Naive thymus-derived CD8-positive, alpha-beta T cell (primary cell): Measurements from ENCODE around the gene IQSEC1. TPM values are rescaled to one million over a fixed set of nuclear protein-coding genes. Genes with fewer than 3 reads are reported as not detected.

ENCODE experiments used
- ATAC-seq, 2 donors: fragments of 150-1000 bp; cut with Tn5 transposase in 1 of 2; sonication (Bioruptor Pico), chemical (Tn5 transposase) in 1 of 2; 1 replicate in 1 of 2; 2 replicates in 1 of 2; pipeline ENCODE4 v1.10.0; 2021; ENCODE audit warnings: mild to moderate bottlenecking in 2 of 2, moderate library complexity in 2 of 2
- POLR2A ChIA-PET: fragments of 350-600 bp; sonication (Branson Sonifier 250); formaldehyde crosslinking; loops from one replicate; lab custom pipeline; 2021; ENCODE audit warnings: antibody characterized with exemption; lab: Charles Lee
- DNase-seq, 10 donors: peaks; one replicate each; pipeline versions ENCODE4 v3.0.0 to v3.0.0-alpha.2; 2020 to 2022
- H3K27ac Mint-ChIP-seq, 10 donors: one replicate each; pipeline ENCODE4 v1.8.0; 2020 to 2022; ENCODE audit warnings: mild to moderate bottlenecking in 10 of 10, mixed read lengths in 10 of 10, moderate library complexity in 4 of 10, inconsistent platforms in 1 of 10
- H3K27me3 Mint-ChIP-seq, 5 donors: one replicate each; pipeline ENCODE4 v1.8.0; 2021 to 2022; ENCODE audit warnings: mixed read lengths in 5 of 5
- H3K36me3 Mint-ChIP-seq, 3 donors: one replicate each; pipeline ENCODE4 v1.8.0; 2020 to 2022; ENCODE audit warnings: mixed read lengths in 3 of 3, mild to moderate bottlenecking in 2 of 3, inconsistent platforms in 1 of 3
- H3K4me1 Mint-ChIP-seq, 4 donors: one replicate each; pipeline ENCODE4 v1.8.0; 2021 to 2022; ENCODE audit warnings: mixed read lengths in 4 of 4
- H3K4me3 Mint-ChIP-seq, 10 donors: one replicate each; pipeline ENCODE4 v1.8.0; 2020 to 2022; ENCODE audit warnings: mild to moderate bottlenecking in 10 of 10, mixed read lengths in 10 of 10, moderate library complexity in 6 of 10, inconsistent platforms in 1 of 10
- H3K9me3 Mint-ChIP-seq, 9 donors: one replicate each; pipeline ENCODE4 v1.8.0; 2020 to 2022; ENCODE audit warnings: mixed read lengths in 9 of 9, mild to moderate bottlenecking in 3 of 9, inconsistent platforms in 1 of 9, moderate library complexity in 1 of 9
- polyA plus RNA-seq, 3 donors: library from polyadenylated mRNA; unstranded; fragments of 300-500 nt; fragmentation: Illumina TruSeq; gene quantifications; one replicate each; pipeline ENCODE4 v1.2.3, GENCODE V29; 2021
- total RNA-seq, 8 experiments: library from RNA in 2 of 8; stranded (reverse) in 2 of 8; gene quantifications; one replicate each; pipeline ENCODE4 v1.2.3 and lab custom pipeline; 2021 to 2026

The IQSEC1 gene
- total and polyA plus RNA-seq, 5 experiments from 2014 or later, result 13.7 to 47.7 (median 23.7) TPM

GRCh38 chr3:13040361-13041074 lies 32.7 kb downstream of the IQSEC1 start:
- peak overlapping the region in 3 of 10 donors; percentile 5 to 51 (median 25) for H3K27ac Mint-ChIP-seq

GRCh38 chr3:13039213-13039896 lies 33.9 kb downstream of the IQSEC1 start:
- POLR2A ChIA-PET, result interaction anchor here (0.7 to 1.0 kb wide), 2 partner anchors 13 to 44 kb away, joined by 3 to 4 read pairs; no protein-coding TSS in a partner anchor
- Mint-ChIP-seq H3K4me3 (no peak overlapping the region), H3K27me3 (peaks cover 0 to 1% (median 0%) of the 10 kb centered on the region in 5 donors), H3K27ac (peak overlapping the region in 1 of 10 donors; percentile 56), H3K36me3 (no peaks in the 10 kb centered on the region), H3K4me1 (peaks cover 12 to 21% (median 18%) of the 10 kb centered on the region in 4 donors), H3K9me3 (no peaks in the 10 kb centered on the region)
- DNase-seq (no peak), ATAC-seq (no peak)

More at GRCh38 chr3:13040361-13041074, 32.7 kb downstream of the IQSEC1 start:
- ATAC-seq (peak in 1 of 2 donors; percentile 58), DNase-seq (peak in 3 of 10 donors; percentile 6 to 33 (median 30))
- H3K4me1 Mint-ChIP-seq, result peaks cover 9 to 29% (median 16%) of the 10 kb centered on the region in 4 donors
- POLR2A ChIA-PET, result no interaction called here
- no peaks in the 10 kb centered on the region for H3K36me3 Mint-ChIP-seq
- no peak overlapping the region for H3K4me3 Mint-ChIP-seq
- H3K27me3 Mint-ChIP-seq, result peaks cover 0 to 1% (median 0%) of the 10 kb centered on the region in 5 donors
- H3K9me3 Mint-ChIP-seq, result no peaks in the 10 kb centered on the region

GRCh38 chr3:13037458-13038117 lies 35.6 kb downstream of the IQSEC1 start:
- DNase-seq, result no peak
- H3K27ac Mint-ChIP-seq, result no peak overlapping the region
- H3K27me3 Mint-ChIP-seq, result peaks cover 0 to 1% (median 0%) of the 10 kb centered on the region in 5 donors
- H3K4me3 Mint-ChIP-seq, result no peak overlapping the region
- POLR2A ChIA-PET, result no interaction called here
- H3K36me3 Mint-ChIP-seq, result no peaks in the 10 kb centered on the region
- ATAC-seq, result no peak
- no peaks in the 10 kb centered on the region for H3K9me3 Mint-ChIP-seq
- peaks cover 12 to 21% (median 16%) of the 10 kb centered on the region in 4 donors for H3K4me1 Mint-ChIP-seq

GRCh38 chr3:13034861-13035260 lies 38.4 kb downstream of the IQSEC1 start:
- Mint-ChIP-seq H3K36me3 (no peaks in the 10 kb centered on the region), H3K4me1 (peaks cover 2 to 14% (median 6%) of the 10 kb centered on the region in 4 donors), H3K9me3 (no peaks in the 10 kb centered on the region), H3K27ac (peak overlapping the region in 2 of 10 donors; percentile 38 to 48), H3K27me3 (peaks cover 0 to 1% (median 0%) of the 10 kb centered on the region in 5 donors), H3K4me3 (no peak overlapping the region)
- DNase-seq (no peak), ATAC-seq (no peak)
- POLR2A ChIA-PET, result no interaction called here

- DNase-seq, result no peak
- Mint-ChIP-seq H3K4me3 (no peak overlapping the region), H3K4me1 (peaks cover 0 to 13% (median 5%) of the 10 kb centered on the region in 4 donors), H3K27me3 (peaks cover 0 to 1% (median 0%) of the 10 kb centered on the region in 5 donors), H3K9me3 (no peaks in the 10 kb centered on the region), H3K36me3 (no peaks in the 10 kb centered on the region), H3K27ac (no peak overlapping the region)
- ATAC-seq, result no peak
- POLR2A ChIA-PET, result interaction anchor here (0.8 kb wide), 1 partner anchor 25 kb away, joined by 3 read pairs; no protein-coding TSS in a partner anchor
Observed at GRCh38 chr3:13034109-13034800, 39.0 kb downstream of the IQSEC1 start.

- POLR2A ChIA-PET, result interaction anchor here (0.6 kb wide), 1 partner anchor 10 kb away, joined by 3 read pairs; no protein-coding TSS in a partner anchor
- peaks cover 0 to 1% (median 0%) of the 10 kb centered on the region in 5 donors for H3K27me3 Mint-ChIP-seq
- ATAC-seq (no peak), DNase-seq (no peak)
- H3K4me3 Mint-ChIP-seq, result no peak overlapping the region
- H3K4me1 Mint-ChIP-seq, result peaks cover 0 to 21% (median 8%) of the 10 kb centered on the region in 4 donors
- no peaks in the 10 kb centered on the region for H3K9me3 Mint-ChIP-seq
- H3K27ac Mint-ChIP-seq, result peak overlapping the region in 2 of 10 donors; percentile 4 to 89
- H3K36me3 Mint-ChIP-seq, result no peaks in the 10 kb centered on the region
Observed at GRCh38 chr3:13032206-13032605, 41.0 kb downstream of the IQSEC1 start.

- peak overlapping the region in 1 of 10 donors; percentile 19 for H3K27ac Mint-ChIP-seq
- no peak overlapping the region for H3K4me3 Mint-ChIP-seq
- DNase-seq (no peak), ATAC-seq (no peak)
- POLR2A ChIA-PET, result no interaction called here
- H3K4me1 Mint-ChIP-seq, result peaks cover 0 to 21% (median 8%) of the 10 kb centered on the region in 4 donors
- no peaks in the 10 kb centered on the region for H3K9me3 Mint-ChIP-seq
- peaks cover 0 to under 1% (median 0%) of the 10 kb centered on the region in 5 donors for H3K27me3 Mint-ChIP-seq
- no peaks in the 10 kb centered on the region for H3K36me3 Mint-ChIP-seq
Observed at GRCh38 chr3:13031621-13032020, 41.6 kb downstream of the IQSEC1 start.

- Mint-ChIP-seq H3K4me1 (peaks cover 0 to 21% (median 9%) of the 10 kb centered on the region in 4 donors), H3K9me3 (no peaks in the 10 kb centered on the region), H3K27me3 (peaks cover 0 to 2% (median 0%) of the 10 kb centered on the region in 5 donors), H3K36me3 (no peaks in the 10 kb centered on the region), H3K4me3 (no peak overlapping the region), H3K27ac (peak overlapping the region in 1 of 10 donors; percentile 15)
- ATAC-seq (no peak), DNase-seq (no peak)
- POLR2A ChIA-PET, result interaction anchor here (1.0 kb wide), 1 partner anchor 36 kb away, joined by 3 read pairs; no protein-coding TSS in a partner anchor
Observed at GRCh38 chr3:13030684-13031083, 42.5 kb downstream of the IQSEC1 start.

GRCh38 chr3:13028010-13028821 lies 45.0 kb downstream of the IQSEC1 start:
- Mint-ChIP-seq H3K36me3 (no peaks in the 10 kb centered on the region), H3K4me3 (no peak overlapping the region), H3K27ac (no peak overlapping the region), H3K27me3 (peaks cover 0 to 2% (median 0%) of the 10 kb centered on the region in 5 donors), H3K9me3 (no peaks in the 10 kb centered on the region), H3K4me1 (peaks cover 0 to 22% (median 14%) of the 10 kb centered on the region in 4 donors)
- no peak for ATAC-seq
- no peak for DNase-seq
- POLR2A ChIA-PET, result interaction anchor here (1.2 kb wide), 1 partner anchor 12 kb away, joined by 3 read pairs; no protein-coding TSS in a partner anchor

- Mint-ChIP-seq H3K36me3 (no peaks in the 10 kb centered on the region), H3K27ac (peak overlapping the region in 1 of 10 donors; percentile 81), H3K27me3 (peaks cover 0 to 2% (median 0%) of the 10 kb centered on the region in 5 donors), H3K9me3 (no peaks in the 10 kb centered on the region), H3K4me3 (no peak overlapping the region), H3K4me1 (peaks cover 0 to 22% (median 16%) of the 10 kb centered on the region in 4 donors)
- POLR2A ChIA-PET, result interaction anchor here (1.0 to 1.2 kb wide), 2 partner anchors 11 to 12 kb away, joined by 3 to 4 read pairs; no protein-coding TSS in a partner anchor
- no peak for DNase-seq
- ATAC-seq, result no peak
Observed at GRCh38 chr3:13027154-13027553, 46.1 kb downstream of the IQSEC1 start.

GRCh38 chr3:13026534-13026933 lies 46.7 kb downstream of the IQSEC1 start:
- H3K36me3 Mint-ChIP-seq, result no peaks in the 10 kb centered on the region
- peaks cover 0 to 21% (median 13%) of the 10 kb centered on the region in 4 donors for H3K4me1 Mint-ChIP-seq
- peak overlapping the region in 3 of 10 donors; percentile 10 to 65 (median 11) for H3K27ac Mint-ChIP-seq
- no peaks in the 10 kb centered on the region for H3K9me3 Mint-ChIP-seq
- POLR2A ChIA-PET, result interaction anchor here (0.6 to 1.2 kb wide), 3 partner anchors 10 to 38 kb away, joined by 3 to 4 read pairs (median 3); no protein-coding TSS in a partner anchor
- H3K27me3 Mint-ChIP-seq, result peaks cover 0 to 2% (median 0%) of the 10 kb centered on the region in 5 donors
- ATAC-seq (no peak), DNase-seq (no peak)
- H3K4me3 Mint-ChIP-seq, result no peak overlapping the region
